ENCODE measurements around the gene GALNT18. TPM values are rescaled to one million over a fixed set of nuclear protein-coding genes. Genes with fewer than 3 reads are reported as not detected.

GALNT18 gene
- total and polyA plus RNA-seq, 4 donors: 17.7 to 109 (median 63.7) TPM

DNA sequence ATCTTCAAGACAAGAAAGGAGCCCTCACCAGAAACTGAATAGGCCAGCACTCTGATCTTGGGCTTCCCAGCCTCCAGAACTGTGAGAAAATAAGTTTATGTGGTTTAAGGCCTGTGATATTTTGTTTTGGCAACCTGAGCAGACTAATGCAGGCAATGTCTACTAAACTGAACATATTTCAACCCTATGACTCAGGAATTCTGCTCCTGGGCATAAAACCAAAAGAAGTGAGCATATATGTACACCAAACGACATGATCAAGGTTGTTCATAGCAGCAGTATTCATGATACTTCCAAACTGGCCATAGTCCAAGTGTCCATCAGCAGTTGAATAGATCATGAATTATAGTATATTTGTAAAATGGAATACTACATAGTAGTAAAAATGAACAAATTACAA is 297.7 kb downstream of the GALNT18 start:
- WGBS, 2 donors: 81 to 83% methylated on average over 1 of the region's 1 CpG
- peaks cover 0 to 2% (median 0%) of the 10 kb centered on the region in 4 donors for H3K9me3 ChIP-seq (ENCODE audit: control insufficient read depth in 4 of 4, insufficient read depth in 3 of 4, low read length in 3 of 4)

GRCh38 chr11:11322101-11322500 is 299.7 kb downstream of the GALNT18 start:
- DNase-seq: no peak
- H3K27ac ChIP-seq (ENCODE audit: low read depth in 1 of 2, low read length in 1 of 2): no peak overlapping the region

More for the DNA sequence above, 297.7 kb downstream of the GALNT18 start:
- DNase-seq (no peak), ATAC-seq (ENCODE audit: insufficient read depth, low FRiP score) (no peak)
- no peak overlapping the region for H3K27ac ChIP-seq (ENCODE audit: low read depth in 1 of 2, low read length in 1 of 2)
- H3K27me3 ChIP-seq (ENCODE audit: control insufficient read depth in 3 of 3, insufficient read depth in 3 of 3, low read length in 2 of 3): no peaks in the 10 kb centered on the region
- H3K4me1 ChIP-seq (ENCODE audit: control insufficient read depth in 5 of 5, insufficient read depth in 5 of 5, low read length in 5 of 5): peaks cover 0 to 2% (median 0%) of the 10 kb centered on the region in 5 donors
- no peak overlapping the region for H3K4me3 ChIP-seq
- peaks cover 0 to 14% (median 1%) of the 10 kb centered on the region in 4 donors for H3K36me3 ChIP-seq (ENCODE audit: control insufficient read depth in 4 of 4, insufficient read depth in 4 of 4, low read length in 4 of 4)
- no peak for TF ChIP-seq CTCF (IDR thresholded peaks at IDR 0.05; ENCODE audit: control extremely low read depth, extremely low read depth)
- no peak overlapping the region for H3K9ac ChIP-seq (ENCODE audit: insufficient read depth in 1 of 2, low read length in 2 of 2)

DNA sequence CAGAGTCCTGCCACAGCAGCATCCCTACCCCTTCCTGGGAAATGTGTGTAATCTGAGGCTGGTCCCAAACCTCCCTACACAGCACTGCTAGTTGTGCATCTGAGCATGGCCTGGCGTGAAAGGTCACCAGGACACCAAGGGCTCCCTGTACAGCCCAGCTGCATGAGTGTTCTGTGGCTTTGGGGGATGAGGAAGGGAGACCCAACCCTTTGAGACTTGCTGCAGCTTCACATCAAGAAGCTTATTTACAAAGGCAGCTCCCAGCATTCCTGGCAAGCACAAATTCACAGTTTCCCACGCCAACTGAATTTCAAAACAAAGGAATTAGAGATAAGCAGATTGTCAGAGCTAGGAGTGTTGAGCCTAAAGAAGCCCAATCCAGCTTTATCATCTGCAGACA is 301.0 kb downstream of the GALNT18 start:
- WGBS, 2 donors: 68 to 78% methylated on average over 2 of the region's 2 CpGs
- Histone ChIP-seq H3K27me3 (ENCODE audit: control insufficient read depth in 3 of 3, insufficient read depth in 3 of 3, low read length in 2 of 3) (no peaks in the 10 kb centered on the region), H3K27ac (ENCODE audit: low read depth in 1 of 2, low read length in 1 of 2) (no peak overlapping the region), H3K4me3 (no peak overlapping the region), H3K9ac (ENCODE audit: insufficient read depth in 1 of 2, low read length in 2 of 2) (no peak overlapping the region), H3K36me3 (ENCODE audit: control insufficient read depth in 4 of 4, insufficient read depth in 4 of 4, low read length in 4 of 4) (peaks cover 0 to 2% (median under 1%) of the 10 kb centered on the region in 4 donors), H3K9me3 (ENCODE audit: control insufficient read depth in 4 of 4, insufficient read depth in 3 of 4, low read length in 3 of 4) (peaks cover 0 to 2% (median 0%) of the 10 kb centered on the region in 4 donors), H3K4me1 (ENCODE audit: control insufficient read depth in 5 of 5, insufficient read depth in 5 of 5, low read length in 5 of 5) (peaks cover 0 to 5% (median 2%) of the 10 kb centered on the region in 5 donors)
- ATAC-seq (ENCODE audit: insufficient read depth, low FRiP score) (no peak), DNase-seq (peak; percentile 57 to 89 (median 88))
- TF ChIP-seq CTCF (IDR thresholded peaks at IDR 0.05; ENCODE audit: control extremely low read depth, extremely low read depth): no peak

More at GRCh38 chr11:11322101-11322500, 299.7 kb downstream of the GALNT18 start:
- no peak for TF ChIP-seq CTCF (IDR thresholded peaks at IDR 0.05; ENCODE audit: control extremely low read depth, extremely low read depth)
- H3K9me3 ChIP-seq (ENCODE audit: control insufficient read depth in 4 of 4, insufficient read depth in 3 of 4, low read length in 3 of 4): peaks cover 0 to 2% (median 0%) of the 10 kb centered on the region in 4 donors
- H3K4me1 ChIP-seq (ENCODE audit: control insufficient read depth in 5 of 5, insufficient read depth in 5 of 5, low read length in 5 of 5): peaks cover 0 to 2% (median 2%) of the 10 kb centered on the region in 5 donors
- peaks cover 0 to 8% (median 1%) of the 10 kb centered on the region in 4 donors for H3K36me3 ChIP-seq (ENCODE audit: control insufficient read depth in 4 of 4, insufficient read depth in 4 of 4, low read length in 4 of 4)
- H3K9ac ChIP-seq (ENCODE audit: insufficient read depth in 1 of 2, low read length in 2 of 2): no peak overlapping the region
- no peaks in the 10 kb centered on the region for H3K27me3 ChIP-seq (ENCODE audit: control insufficient read depth in 3 of 3, insufficient read depth in 3 of 3, low read length in 2 of 3)
- no peak overlapping the region for H3K4me3 ChIP-seq
- no peak for ATAC-seq (ENCODE audit: insufficient read depth, low FRiP score)

DNA sequence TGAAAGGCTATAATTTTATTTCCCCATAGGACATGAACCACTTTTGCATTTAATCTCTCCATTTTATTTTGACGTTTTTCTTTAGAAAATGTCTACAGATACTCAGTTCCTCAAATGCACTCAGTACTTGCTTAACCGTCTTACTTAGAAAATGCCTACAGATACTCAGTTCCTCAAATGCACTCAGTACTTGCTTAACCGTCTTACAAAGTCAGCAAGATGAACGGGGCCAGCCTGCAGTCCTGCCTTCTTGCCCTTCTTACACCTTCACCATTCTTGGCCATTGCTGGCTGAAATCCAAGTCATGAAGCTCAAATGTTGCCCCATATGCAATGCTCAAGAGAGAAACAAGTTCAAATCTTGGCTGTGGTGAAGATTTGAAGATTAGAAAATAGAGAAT is 302.8 kb downstream of the GALNT18 start:
- Histone ChIP-seq H3K9ac (ENCODE audit: insufficient read depth in 1 of 2, low read length in 2 of 2) (no peak overlapping the region), H3K27ac (ENCODE audit: low read depth in 1 of 2, low read length in 1 of 2) (no peak overlapping the region), H3K4me3 (no peak overlapping the region), H3K27me3 (ENCODE audit: control insufficient read depth in 3 of 3, insufficient read depth in 3 of 3, low read length in 2 of 3) (no peaks in the 10 kb centered on the region), H3K36me3 (ENCODE audit: control insufficient read depth in 4 of 4, insufficient read depth in 4 of 4, low read length in 4 of 4) (peaks cover 0 to 4% (median under 1%) of the 10 kb centered on the region in 4 donors), H3K4me1 (ENCODE audit: control insufficient read depth in 5 of 5, insufficient read depth in 5 of 5, low read length in 5 of 5) (peaks cover 5 to 14% (median 8%) of the 10 kb centered on the region in 5 donors), H3K9me3 (ENCODE audit: control insufficient read depth in 4 of 4, insufficient read depth in 3 of 4, low read length in 3 of 4) (peaks cover 0 to 2% (median 0%) of the 10 kb centered on the region in 4 donors)
- ATAC-seq (ENCODE audit: insufficient read depth, low FRiP score): no peak
- no peak for DNase-seq
- TF ChIP-seq CTCF (IDR thresholded peaks at IDR 0.05; ENCODE audit: control extremely low read depth, extremely low read depth): no peak
- WGBS, 2 donors: 38 to 73% methylated on average over 4 of the region's 4 CpGs
